NCI-H1048 (cell line): ENCODE results near the gene CEP112.

ENCODE experiments used
- DNase-seq: peaks from one replicate; lab custom pipeline; 2025; lab: John Stamatoyannopoulos, UW

Gene CEP112

GRCh38 chr17:65988451-65988850, 203.5 kb downstream of the CEP112 start:
- DNase-seq: no peak

DNA sequence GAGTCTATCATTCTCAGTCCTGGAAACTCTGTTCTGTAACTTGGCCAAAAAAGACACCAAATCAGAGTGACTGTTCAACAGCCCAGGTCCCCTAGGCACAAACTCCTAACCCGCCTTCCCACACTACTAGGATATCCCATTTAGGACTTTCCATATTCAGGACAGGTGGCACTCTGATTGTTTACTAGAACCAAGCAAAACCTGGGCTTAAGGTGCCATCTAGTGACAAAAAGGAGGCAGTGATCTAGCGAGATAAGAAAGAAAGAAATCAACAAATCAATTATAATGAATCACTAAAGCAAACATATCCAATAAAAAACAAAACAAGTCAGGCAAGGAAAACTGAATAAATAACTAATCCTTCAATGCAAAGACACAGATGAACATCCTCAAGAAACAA, 203.9 kb downstream of the CEP112 start:
- DNase-seq: peak; percentile 7

GRCh38 chr17:65985571-65985970, 206.4 kb downstream of the CEP112 start:
- no peak for DNase-seq

GRCh38 chr17:65984299-65984698, 207.6 kb downstream of the CEP112 start:
- no peak for DNase-seq

DNA sequence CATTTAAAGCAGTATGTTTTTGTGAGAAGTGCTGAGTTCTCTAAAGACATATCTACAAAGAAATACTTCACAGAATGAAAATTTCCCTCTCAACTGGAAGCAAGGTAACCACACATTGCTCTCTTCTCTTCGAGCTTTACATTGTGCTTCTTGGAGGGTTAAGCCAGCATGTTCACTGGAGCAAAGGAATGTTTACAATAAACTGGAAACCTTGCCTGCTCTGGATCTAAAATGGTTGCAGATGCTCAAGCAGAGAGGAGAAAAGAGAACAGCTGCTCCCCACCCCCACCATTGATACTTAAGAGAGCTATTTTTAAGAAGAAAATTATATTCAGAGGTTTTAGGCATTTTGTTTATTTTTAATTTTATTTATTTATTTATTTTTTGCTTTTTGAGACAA, 213.1 kb downstream of the CEP112 start:
- no peak for DNase-seq

DNA sequence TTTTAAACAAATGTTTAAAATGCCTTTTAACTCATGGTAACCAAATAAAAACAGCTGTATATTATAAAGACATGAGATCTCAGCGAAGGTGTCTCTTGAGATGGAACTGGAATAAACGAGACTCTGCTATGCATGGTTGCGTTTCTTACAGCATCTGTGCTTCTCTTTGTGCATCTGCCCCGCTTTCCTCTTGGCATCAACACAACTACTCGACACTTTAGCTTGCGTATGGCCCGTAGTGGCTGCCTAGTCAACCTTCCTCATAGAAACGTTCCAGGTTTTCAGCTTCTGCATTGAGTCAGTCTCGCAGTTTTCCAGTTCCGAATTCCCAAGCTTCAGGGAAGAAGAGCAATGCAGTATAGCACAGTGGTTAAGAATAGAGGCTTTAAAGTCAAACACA, 214.9 kb downstream of the CEP112 start:
- no peak for DNase-seq

DNA sequence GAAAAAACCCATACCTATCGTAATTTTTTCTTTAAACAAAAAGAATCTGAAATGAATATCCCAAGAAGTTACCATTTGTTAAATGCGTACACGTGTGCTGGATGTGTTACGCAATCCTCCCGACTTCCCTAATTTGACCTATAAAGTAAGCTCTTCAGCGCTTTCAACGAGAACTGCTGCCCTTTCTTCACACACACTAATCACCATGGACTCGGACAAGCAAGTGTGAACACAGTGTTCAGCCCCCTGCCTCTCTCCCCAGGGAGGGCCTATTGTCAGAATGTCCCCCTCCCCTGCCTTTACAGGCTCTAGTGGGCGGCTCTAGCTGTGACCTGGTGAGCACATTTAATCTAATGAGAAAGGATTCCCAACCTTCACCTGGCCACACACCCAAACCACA, 216.1 kb downstream of the CEP112 start:
- DNase-seq: no peak

GRCh38 chr17:65973237-65973636, 218.7 kb downstream of the CEP112 start:
- DNase-seq: no peak

DNA sequence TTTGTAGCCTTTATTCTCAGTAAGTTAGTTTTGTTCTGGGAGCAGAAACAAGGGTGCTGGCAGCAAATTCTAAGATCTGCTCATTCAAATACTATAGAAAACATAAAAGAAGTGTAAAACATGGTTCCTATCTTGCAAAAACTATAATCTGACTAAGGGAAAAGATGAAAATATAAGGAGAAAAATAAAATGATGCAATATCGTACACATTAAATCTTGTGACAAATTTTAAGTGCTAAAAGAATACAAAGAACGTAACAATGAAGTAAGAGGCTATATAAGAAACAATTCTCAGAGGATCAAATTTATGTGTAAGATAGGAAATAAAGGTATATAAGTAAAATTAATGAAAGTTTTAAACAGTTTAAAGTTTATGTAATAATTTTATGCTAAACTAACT, 224.6 kb downstream of the CEP112 start:
- DNase-seq: no peak

DNA sequence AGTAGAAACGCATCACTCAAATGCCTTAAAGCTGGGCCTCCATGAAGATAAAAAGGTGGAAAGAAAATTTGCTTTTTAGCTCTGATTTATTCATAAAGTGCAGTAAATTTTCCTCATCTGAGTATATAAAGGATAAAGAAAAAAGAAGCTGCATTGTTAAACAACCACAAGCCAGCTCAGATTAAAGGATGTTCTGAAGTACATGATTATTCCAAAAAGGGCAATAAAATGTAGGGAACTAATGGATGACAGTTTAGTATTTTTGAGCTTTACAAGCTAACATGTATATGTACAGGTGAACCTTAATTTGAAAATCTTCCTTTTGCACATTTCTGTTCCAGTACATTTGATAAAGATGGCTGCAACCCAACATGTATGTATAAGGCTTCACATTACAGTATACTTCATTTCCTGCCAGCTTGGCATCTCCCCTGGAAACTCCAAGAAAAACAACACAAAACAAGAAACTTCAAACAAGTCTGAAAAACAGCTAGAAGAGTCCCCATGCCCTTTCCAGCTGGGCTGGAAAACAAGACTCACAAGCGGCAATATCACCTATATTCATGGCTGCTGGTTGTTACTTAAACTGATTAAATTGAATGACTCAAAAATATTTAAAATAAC, 225.7 kb downstream of the CEP112 start:
- no peak for DNase-seq

DNA sequence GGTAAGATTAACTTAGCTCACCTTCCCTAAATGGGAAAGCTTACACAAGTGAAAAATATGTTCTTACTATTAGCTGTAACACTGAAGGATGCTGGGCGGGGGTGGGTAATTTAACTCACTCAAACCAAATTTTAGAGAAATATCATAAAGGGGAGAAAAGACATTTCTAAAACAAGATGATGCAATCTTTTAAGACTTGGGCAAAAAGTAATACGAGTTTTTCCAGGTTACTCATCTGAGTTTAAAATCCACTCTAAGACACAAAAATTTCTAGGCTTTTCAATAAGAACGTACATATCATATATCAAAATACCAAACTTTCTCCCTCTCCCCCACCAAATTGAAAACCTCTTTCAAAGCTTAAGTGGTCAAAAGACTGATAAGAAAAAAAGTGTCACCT, 228.8 kb downstream of the CEP112 start:
- DNase-seq: no peak

GRCh38 chr17:65959630-65960029, 232.3 kb downstream of the CEP112 start:
- no peak for DNase-seq

GRCh38 chr17:65956814-65957213, 235.1 kb downstream of the CEP112 start:
- no peak for DNase-seq

DNA sequence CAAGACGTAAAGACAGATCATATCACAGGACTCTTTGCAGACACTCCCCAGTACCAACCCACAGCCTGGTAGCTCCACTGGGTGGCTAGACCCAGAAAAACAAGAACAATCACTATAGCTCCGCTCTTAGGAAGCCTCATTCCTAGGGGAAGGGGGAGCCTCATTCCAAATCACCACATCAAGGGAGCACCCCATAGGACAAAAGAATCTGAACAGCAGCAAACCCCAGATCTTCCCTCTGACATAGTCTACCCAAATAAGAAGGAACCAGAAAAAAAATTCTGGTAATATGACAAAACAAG, 237.8 kb downstream of the CEP112 start:
- no peak for DNase-seq

- DNase-seq: no peak
Measured at GRCh38 chr17:65953316-65954147, 238.4 kb downstream of the CEP112 start.

DNA sequence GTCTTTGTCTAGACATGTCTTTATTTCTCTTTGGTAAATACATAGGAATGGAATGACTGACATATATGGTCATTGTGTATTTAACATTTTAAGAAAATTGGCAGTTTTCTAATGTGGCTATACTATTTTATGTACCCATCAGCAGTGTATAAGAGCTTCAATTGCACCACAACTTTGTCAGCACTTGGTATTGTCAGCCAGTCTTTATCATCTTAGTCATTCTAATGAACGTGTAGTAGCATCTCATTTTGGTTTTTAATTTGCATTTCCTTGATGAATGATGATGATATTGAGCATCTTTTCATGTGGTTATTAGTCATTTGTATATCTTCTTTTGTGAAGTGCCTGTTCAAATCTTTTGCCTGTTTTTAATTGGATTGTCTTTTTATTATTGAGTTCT, 239.3 kb downstream of the CEP112 start:
- no peak for DNase-seq

GRCh38 chr17:65952015-65952414, 239.9 kb downstream of the CEP112 start:
- DNase-seq: no peak

- no peak for DNase-seq
Measured at GRCh38 chr17:65947831-65948230, 244.1 kb downstream of the CEP112 start.

GRCh38 chr17:65942592-65942991, 249.3 kb downstream of the CEP112 start:
- DNase-seq: no peak

GRCh38 chr17:65941356-65941899, 250.5 kb downstream of the CEP112 start:
- no peak for DNase-seq

GRCh38 chr17:65936013-65936412, 255.9 kb downstream of the CEP112 start:
- no peak for DNase-seq

GRCh38 chr17:65933290-65933689, 258.6 kb downstream of the CEP112 start:
- DNase-seq: no peak

- no peak for DNase-seq
Measured at GRCh38 chr17:65931246-65932149, 260.4 kb downstream of the CEP112 start.
